ENCODE data around the gene FNDC8. TPM values are rescaled to one million over a fixed set of nuclear protein-coding genes. Genes with fewer than 3 reads are reported as not detected.

Gene FNDC8
- total RNA-seq, 1 experiment from 2014 or later: not detected

GRCh38 chr17:35119370-35120165 is 1.8 kb upstream of the FNDC8 start, which contains the start of gene RAD51D (continued):
- TF ChIP-seq ARID4B (CRISPR knock-in tag; IDR thresholded peaks at IDR 0.05; ENCODE audit: borderline replicate concordance): peak; percentile 91; the same call in 1 of the 2 replicates
- TF ChIP-seq ZNF532 (CRISPR knock-in tag; IDR thresholded peaks at IDR 0.05; ENCODE audit: borderline replicate concordance): no peak
- peak; percentile 83 for TF ChIP-seq ETV6 (CRISPR knock-in tag; IDR thresholded peaks at IDR 0.05)
- TF ChIP-seq USF2 (CRISPR knock-in tag; IDR thresholded peaks at IDR 0.05): peak; percentile 96
- TF ChIP-seq RORB (CRISPR knock-in tag; IDR thresholded peaks at IDR 0.05): no peak
- TF ChIP-seq ZNF396 (CRISPR knock-in tag; IDR thresholded peaks at IDR 0.05; ENCODE audit: borderline replicate concordance): no peak
- TF ChIP-seq SOX15 (CRISPR knock-in tag; IDR thresholded peaks at IDR 0.05): no peak
- TF ChIP-seq RELA (CRISPR knock-in tag; IDR thresholded peaks at IDR 0.05; ENCODE audit: borderline replicate concordance): no peak
- TF ChIP-seq ZSCAN18 (CRISPR knock-in tag; IDR thresholded peaks at IDR 0.05): no peak
- no peak for TF ChIP-seq STAT6 (CRISPR knock-in tag; conservative IDR thresholded peaks at IDR 0.05; ENCODE audit: low read depth)
- TF ChIP-seq E2F4 (CRISPR knock-in tag; IDR thresholded peaks at IDR 0.05; ENCODE audit: borderline replicate concordance, low read depth): peak; percentile 86; the same call in 1 of the 2 replicates
- TF ChIP-seq ZNF416 (CRISPR knock-in tag; IDR thresholded peaks at IDR 0.05): no peak
- peak; percentile 96 for TF ChIP-seq USF1 (CRISPR knock-in tag; IDR thresholded peaks at IDR 0.05)
- no peak for TF ChIP-seq ERG (CRISPR knock-in tag; IDR thresholded peaks at IDR 0.05)
- TF ChIP-seq FOXK1 (CRISPR knock-in tag; IDR thresholded peaks at IDR 0.05): peak; percentile 65; the same call in 1 of the 2 replicates
- TF ChIP-seq EMX1 (CRISPR knock-in tag; IDR thresholded peaks at IDR 0.05): no peak
- 0 out of 2 replicates have a peak, but pooled peaks have one; percentile 53 for TF ChIP-seq KAT7 (CRISPR knock-in tag; IDR thresholded peaks at IDR 0.05; ENCODE audit: borderline replicate concordance)
